ENCODE data around the gene NFIX.

The NFIX gene

GRCh38 chr19:13040232-13040947 is 45.1 kb downstream of the NFIX start:
- H3K4me3 ChIP-seq (ENCODE audit: low read length), result no peak overlapping the region
- DNase-seq (ENCODE audit: low read depth), result no peak
- no peak for TF ChIP-seq CTCF (conservative IDR thresholded peaks at IDR 0.05; ENCODE audit: low read depth, low read length)

GRCh38 chr19:13040948-13041292 is 45.6 kb downstream of the NFIX start:
- H3K4me3 ChIP-seq (ENCODE audit: low read length), result no peak overlapping the region

GRCh38 chr19:13042443-13043130 is 47.3 kb downstream of the NFIX start:
- no peak for DNase-seq (ENCODE audit: low read depth)
- H3K4me3 ChIP-seq (ENCODE audit: low read length), result no peak overlapping the region
- no peak for TF ChIP-seq CTCF (conservative IDR thresholded peaks at IDR 0.05; ENCODE audit: low read depth, low read length)

More at GRCh38 chr19:13040948-13041292, 45.6 kb downstream of the NFIX start:
- DNase-seq (ENCODE audit: low read depth), result no peak
- no peak for TF ChIP-seq CTCF (conservative IDR thresholded peaks at IDR 0.05; ENCODE audit: low read depth, low read length)

GRCh38 chr19:13043285-13043684 is 48.0 kb downstream of the NFIX start:
- H3K4me3 ChIP-seq (ENCODE audit: low read length), result no peak overlapping the region
- DNase-seq (ENCODE audit: low read depth), result no peak
- TF ChIP-seq CTCF (conservative IDR thresholded peaks at IDR 0.05; ENCODE audit: low read depth, low read length), result no peak

- no peak for TF ChIP-seq CTCF (conservative IDR thresholded peaks at IDR 0.05; ENCODE audit: low read depth, low read length)
- no peak for DNase-seq (ENCODE audit: low read depth)
- H3K4me3 ChIP-seq (ENCODE audit: low read length), result no peak overlapping the region
These were observed 49.1 kb downstream of the NFIX start for GRCh38 chr19:13044231-13044836.

- TF ChIP-seq CTCF (conservative IDR thresholded peaks at IDR 0.05; ENCODE audit: low read depth, low read length), result no peak
- H3K4me3 ChIP-seq (ENCODE audit: low read length), result no peak overlapping the region
- DNase-seq (ENCODE audit: low read depth), result no peak
These were observed 50.5 kb downstream of the NFIX start for GRCh38 chr19:13045812-13046211.

All from retinal pigment epithelial cell (primary cell).